HEK293 (cell line): ENCODE measurements around the gene PDE4D.

Source experiments
- CTCF ChIA-PET: fragments of 350-600 bp; formaldehyde crosslinking; extraction: SDS; loops from one replicate; lab custom pipeline; 2021; ENCODE audit warnings: antibody characterized with exemption; lab: Yijun Ruan, JAX
- POLR2A ChIA-PET: fragments of 300-600 bp; formaldehyde crosslinking; extraction: SDS; loops from one replicate; lab custom pipeline; 2020; ENCODE audit warnings: antibody characterized with exemption, inconsistent platforms; lab: Yijun Ruan, JAX
- H3K27ac ChIP-seq: fragments of 200-500 bp; sonication (Bioruptor generic); 2 replicates; pipeline ENCODE4 v1.5.1; 2014; ENCODE audit warnings: low read depth, low read length, control low read depth, inconsistent platforms; ENCODE audit errors: extremely low read depth
- H3K36me3 ChIP-seq, 2 experiments: fragments of 200-500 bp in 1 of 2; sonication (Bioruptor generic) in 1 of 2; 1 replicate in 1 of 2; 2 replicates in 1 of 2; pipeline ENCODE4 v1.5.1; 2014 to 2017; ENCODE audit warnings: inconsistent platforms in 2 of 2, low read length in 2 of 2; ENCODE audit not compliant: control insufficient read depth in 2 of 2, insufficient read depth in 1 of 2
- H3K4me1 ChIP-seq: fragments of 200-500 bp; sonication (Bioruptor generic); 2 replicates; pipeline ENCODE4 v1.5.1; 2014; ENCODE audit warnings: mild to moderate bottlenecking, low read length, inconsistent platforms; ENCODE audit not compliant: control insufficient read depth, insufficient read depth
- H3K4me3 ChIP-seq: 2 replicates; pipeline ENCODE4 v1.5.1; 2011; ENCODE audit warnings: low read depth, mild to moderate bottlenecking, control low read depth, low read length, moderate library complexity
- H3K9me3 ChIP-seq: fragments of 200-500 bp; sonication (Bioruptor generic); 2 replicates; pipeline ENCODE4 v1.5.1; 2014; ENCODE audit warnings: low read depth, low read length, inconsistent platforms; ENCODE audit not compliant: control insufficient read depth, insufficient read depth
- CTCF ChIP-seq: fragments of 450-650 bp; formaldehyde crosslinking; IDR thresholded peaks from 2 replicates; pipeline ENCODE4 v1.5.1; 2016; ENCODE audit warnings: missing biosample characterization, missing genetic modification characterization
- FEZF1 ChIP-seq: fragments of 450-650 bp; formaldehyde crosslinking; IDR thresholded peaks from 2 replicates; pipeline ENCODE4 v1.5.1; 2016; ENCODE audit warnings: missing biosample characterization, missing genetic modification characterization
- GLIS2 ChIP-seq: fragments of 450-650 bp; formaldehyde crosslinking; IDR thresholded peaks from 2 replicates; pipeline ENCODE4 v1.5.1; 2016; ENCODE audit warnings: missing biosample characterization, missing genetic modification characterization
- KLF9 ChIP-seq: fragments of 450-650 bp; formaldehyde crosslinking; IDR thresholded peaks from 2 replicates; pipeline ENCODE4 v1.5.1; 2016; ENCODE audit warnings: missing biosample characterization, missing genetic modification characterization, low read depth
- OSR2 ChIP-seq: fragments of 450-650 bp; formaldehyde crosslinking; IDR thresholded peaks from 2 replicates; pipeline ENCODE4 v1.5.1; 2016; ENCODE audit warnings: missing biosample characterization, missing genetic modification characterization
- PRDM6 ChIP-seq: fragments of 450-650 bp; formaldehyde crosslinking; IDR thresholded peaks from 2 replicates; pipeline ENCODE4 v1.5.1; 2017; ENCODE audit warnings: missing biosample characterization, missing genetic modification characterization
- ZFHX2 ChIP-seq: fragments of 450-650 bp; formaldehyde crosslinking; conservative IDR thresholded peaks from 2 replicates; pipeline ENCODE4 v1.5.1; 2016; ENCODE audit warnings: missing biosample characterization, missing genetic modification characterization
- ZNF223 ChIP-seq: fragments of 450-650 bp; formaldehyde crosslinking; IDR thresholded peaks from 2 replicates; pipeline ENCODE4 v1.5.1; 2016; ENCODE audit warnings: missing biosample characterization, missing genetic modification characterization
- ZNF335 ChIP-seq: fragments of 450-650 bp; formaldehyde crosslinking; conservative IDR thresholded peaks from 2 replicates; pipeline ENCODE4 v1.5.1; 2016; ENCODE audit warnings: missing biosample characterization, missing genetic modification characterization
- ZNF510 ChIP-seq: fragments of 450-650 bp; formaldehyde crosslinking; IDR thresholded peaks from 2 replicates; pipeline ENCODE4 v1.5.1; 2018; ENCODE audit warnings: mild to moderate bottlenecking, missing genetic modification characterization, missing biosample characterization; ENCODE audit not compliant: insufficient replicate concordance
- ZNF654 ChIP-seq: fragments of 450-650 bp; formaldehyde crosslinking; IDR thresholded peaks from 2 replicates; pipeline ENCODE4 v1.5.1; 2016; ENCODE audit warnings: low read depth, missing biosample characterization, missing genetic modification characterization
- ZSCAN30 ChIP-seq: fragments of 450-650 bp; IDR thresholded peaks from 2 replicates; pipeline ENCODE4 v1.5.1; 2018; ENCODE audit warnings: missing biosample characterization, mild to moderate bottlenecking, missing genetic modification characterization, moderate library complexity
- TF ChIP-seq, protein P1 (sequence below): fragments of 450-650 bp; formaldehyde crosslinking; IDR thresholded peaks from 2 replicates; pipeline ENCODE4 v1.5.1; 2016; ENCODE audit warnings: missing biosample characterization, missing genetic modification characterization
- TF ChIP-seq, protein P2 (sequence below): fragments of 450-650 bp; formaldehyde crosslinking; IDR thresholded peaks from 2 replicates; pipeline ENCODE4 v1.5.1; 2016; ENCODE audit warnings: missing biosample characterization, missing genetic modification characterization
- TF ChIP-seq, protein P3 (sequence below): fragments of 450-650 bp; formaldehyde crosslinking; IDR thresholded peaks from 2 replicates; pipeline ENCODE4 v1.5.1; 2016; ENCODE audit warnings: missing biosample characterization, missing genetic modification characterization
- TF ChIP-seq, protein P4 (sequence below): fragments of 450-650 bp; formaldehyde crosslinking; IDR thresholded peaks from 2 replicates; pipeline ENCODE4 v1.5.1; 2016; ENCODE audit warnings: missing biosample characterization, missing genetic modification characterization, low read depth

Gene PDE4D

DNA sequence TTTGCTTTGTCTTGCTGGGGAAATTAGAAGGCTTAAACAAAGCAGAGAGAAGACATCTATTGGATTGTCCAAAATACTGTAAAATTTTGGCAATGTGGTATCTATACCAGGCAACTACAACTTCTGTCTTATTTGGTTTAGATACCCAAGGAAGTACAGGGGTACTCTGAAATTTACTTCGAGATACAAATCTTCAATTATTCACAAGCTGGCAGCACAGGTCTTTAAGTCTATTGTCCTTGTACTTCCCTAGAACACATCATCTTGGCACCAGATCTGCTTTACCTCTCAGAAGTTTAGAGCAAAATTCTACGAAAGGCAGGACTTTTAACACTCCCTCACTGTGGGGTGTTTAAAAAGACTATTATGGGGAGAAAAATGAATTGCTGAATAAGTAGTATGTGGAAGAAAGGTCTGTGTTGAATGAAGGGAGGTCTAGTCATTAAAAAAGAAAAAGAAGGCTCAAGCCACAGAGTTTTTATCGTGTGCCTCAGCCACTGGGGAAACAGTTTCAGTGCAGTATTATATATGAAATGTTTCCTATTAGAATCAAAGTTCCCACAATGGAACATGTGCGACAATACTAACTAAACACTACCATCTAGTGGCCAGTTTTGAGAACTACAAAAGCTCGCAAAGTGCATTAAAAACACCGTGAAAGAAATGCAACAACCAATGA is 93.7 kb downstream of the PDE4D start (continued):
- TF ChIP-seq, protein P1, sequence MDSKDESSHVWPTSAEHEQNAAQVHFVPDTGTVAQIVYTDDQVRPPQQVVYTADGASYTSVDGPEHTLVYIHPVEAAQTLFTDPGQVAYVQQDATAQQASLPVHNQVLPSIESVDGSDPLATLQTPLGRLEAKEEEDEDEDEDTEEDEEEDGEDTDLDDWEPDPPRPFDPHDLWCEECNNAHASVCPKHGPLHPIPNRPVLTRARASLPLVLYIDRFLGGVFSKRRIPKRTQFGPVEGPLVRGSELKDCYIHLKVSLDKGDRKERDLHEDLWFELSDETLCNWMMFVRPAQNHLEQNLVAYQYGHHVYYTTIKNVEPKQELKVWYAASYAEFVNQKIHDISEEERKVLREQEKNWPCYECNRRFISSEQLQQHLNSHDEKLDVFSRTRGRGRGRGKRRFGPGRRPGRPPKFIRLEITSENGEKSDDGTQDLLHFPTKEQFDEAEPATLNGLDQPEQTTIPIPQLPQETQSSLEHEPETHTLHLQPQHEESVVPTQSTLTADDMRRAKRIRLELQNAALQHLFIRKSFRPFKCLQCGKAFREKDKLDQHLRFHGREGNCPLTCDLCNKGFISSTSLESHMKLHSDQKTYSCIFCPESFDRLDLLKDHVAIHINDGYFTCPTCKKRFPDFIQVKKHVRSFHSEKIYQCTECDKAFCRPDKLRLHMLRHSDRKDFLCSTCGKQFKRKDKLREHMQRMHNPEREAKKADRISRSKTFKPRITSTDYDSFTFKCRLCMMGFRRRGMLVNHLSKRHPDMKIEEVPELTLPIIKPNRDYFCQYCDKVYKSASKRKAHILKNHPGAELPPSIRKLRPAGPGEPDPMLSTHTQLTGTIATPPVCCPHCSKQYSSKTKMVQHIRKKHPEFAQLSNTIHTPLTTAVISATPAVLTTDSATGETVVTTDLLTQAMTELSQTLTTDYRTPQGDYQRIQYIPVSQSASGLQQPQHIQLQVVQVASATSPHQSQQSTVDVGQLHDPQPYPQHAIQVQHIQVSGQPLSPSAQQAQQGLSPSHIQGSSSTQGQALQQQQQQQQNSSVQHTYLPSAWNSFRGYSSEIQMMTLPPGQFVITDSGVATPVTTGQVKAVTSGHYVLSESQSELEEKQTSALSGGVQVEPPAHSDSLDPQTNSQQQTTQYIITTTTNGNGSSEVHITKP (tag by site-specific recombination), result 0 out of 2 replicates have a peak, but pooled peaks have one; percentile 13
- TF ChIP-seq, protein P2, sequence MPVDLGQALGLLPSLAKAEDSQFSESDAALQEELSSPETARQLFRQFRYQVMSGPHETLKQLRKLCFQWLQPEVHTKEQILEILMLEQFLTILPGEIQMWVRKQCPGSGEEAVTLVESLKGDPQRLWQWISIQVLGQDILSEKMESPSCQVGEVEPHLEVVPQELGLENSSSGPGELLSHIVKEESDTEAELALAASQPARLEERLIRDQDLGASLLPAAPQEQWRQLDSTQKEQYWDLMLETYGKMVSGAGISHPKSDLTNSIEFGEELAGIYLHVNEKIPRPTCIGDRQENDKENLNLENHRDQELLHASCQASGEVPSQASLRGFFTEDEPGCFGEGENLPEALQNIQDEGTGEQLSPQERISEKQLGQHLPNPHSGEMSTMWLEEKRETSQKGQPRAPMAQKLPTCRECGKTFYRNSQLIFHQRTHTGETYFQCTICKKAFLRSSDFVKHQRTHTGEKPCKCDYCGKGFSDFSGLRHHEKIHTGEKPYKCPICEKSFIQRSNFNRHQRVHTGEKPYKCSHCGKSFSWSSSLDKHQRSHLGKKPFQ (tag by site-specific recombination), result no peak
- TF ChIP-seq CTCF (tag by site-specific recombination), result peak; percentile 68

DNA sequence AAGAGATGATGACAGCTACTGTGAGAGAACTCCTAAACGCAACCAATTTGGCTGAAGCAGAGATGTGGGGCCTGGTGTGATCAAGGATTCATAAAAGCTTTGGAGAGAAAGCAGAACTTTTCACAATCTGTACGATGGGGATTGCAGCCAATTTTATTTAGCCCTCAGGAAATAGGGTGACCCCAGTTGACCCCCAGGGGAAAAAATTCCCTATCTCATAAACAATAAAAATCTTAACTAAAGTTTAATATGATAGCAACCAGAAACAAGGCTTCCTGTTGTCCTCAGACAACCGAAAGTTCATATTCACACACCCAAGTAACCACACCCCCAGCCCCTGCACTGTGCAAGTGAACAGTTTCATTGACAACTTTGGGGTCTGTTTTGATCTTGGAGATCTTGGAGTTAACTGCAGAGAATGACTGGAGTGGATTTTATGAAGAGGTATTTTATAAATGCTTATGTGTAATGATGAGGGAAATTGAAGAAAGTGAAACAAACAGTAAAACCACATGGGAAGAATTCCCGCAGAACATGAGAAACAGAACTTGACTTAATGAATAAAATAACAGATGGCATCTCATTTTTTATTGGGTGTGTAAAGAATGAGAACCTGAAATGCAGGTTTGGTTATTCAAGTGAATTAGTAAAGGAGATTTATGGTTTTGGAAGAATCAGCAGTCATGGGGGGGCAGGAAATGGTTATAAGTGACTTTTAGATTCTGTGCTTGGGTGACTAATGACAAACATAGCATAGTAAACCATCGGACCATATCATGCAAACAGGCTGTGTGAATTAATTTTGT is 94.5 kb downstream of the PDE4D start:
- H3K4me1 ChIP-seq, result peaks cover 15% of the 10 kb centered on the region
- POLR2A ChIA-PET, result no interaction called here
- CTCF ChIA-PET, result interaction anchor here (0.6 to 3.6 kb wide), 11 partner anchors 9 to 610 kb away, joined by 3 to 25 read pairs (median 5); no protein-coding TSS in a partner anchor
- TF ChIP-seq OSR2 (tag by site-specific recombination) (0 out of 2 replicates have a peak, but pooled peaks have one; percentile 20), ZNF223 (0 out of 2 replicates have a peak, but pooled peaks have one; percentile 41), ZNF510 (tag by site-specific recombination) (no peak), PRDM6 (tag by site-specific recombination) (peak; percentile 78), ZNF654 (tag by site-specific recombination) (peak; percentile 16; the same call in 1 of the 2 replicates), KLF9 (tag by site-specific recombination) (peak; percentile 38), ZNF335 (tag by site-specific recombination) (no peak), GLIS2 (no peak), ZFHX2 (tag by site-specific recombination) (no peak), ZSCAN30 (no peak), FEZF1 (tag by site-specific recombination) (peak; percentile 69)
- TF ChIP-seq, protein P3, sequence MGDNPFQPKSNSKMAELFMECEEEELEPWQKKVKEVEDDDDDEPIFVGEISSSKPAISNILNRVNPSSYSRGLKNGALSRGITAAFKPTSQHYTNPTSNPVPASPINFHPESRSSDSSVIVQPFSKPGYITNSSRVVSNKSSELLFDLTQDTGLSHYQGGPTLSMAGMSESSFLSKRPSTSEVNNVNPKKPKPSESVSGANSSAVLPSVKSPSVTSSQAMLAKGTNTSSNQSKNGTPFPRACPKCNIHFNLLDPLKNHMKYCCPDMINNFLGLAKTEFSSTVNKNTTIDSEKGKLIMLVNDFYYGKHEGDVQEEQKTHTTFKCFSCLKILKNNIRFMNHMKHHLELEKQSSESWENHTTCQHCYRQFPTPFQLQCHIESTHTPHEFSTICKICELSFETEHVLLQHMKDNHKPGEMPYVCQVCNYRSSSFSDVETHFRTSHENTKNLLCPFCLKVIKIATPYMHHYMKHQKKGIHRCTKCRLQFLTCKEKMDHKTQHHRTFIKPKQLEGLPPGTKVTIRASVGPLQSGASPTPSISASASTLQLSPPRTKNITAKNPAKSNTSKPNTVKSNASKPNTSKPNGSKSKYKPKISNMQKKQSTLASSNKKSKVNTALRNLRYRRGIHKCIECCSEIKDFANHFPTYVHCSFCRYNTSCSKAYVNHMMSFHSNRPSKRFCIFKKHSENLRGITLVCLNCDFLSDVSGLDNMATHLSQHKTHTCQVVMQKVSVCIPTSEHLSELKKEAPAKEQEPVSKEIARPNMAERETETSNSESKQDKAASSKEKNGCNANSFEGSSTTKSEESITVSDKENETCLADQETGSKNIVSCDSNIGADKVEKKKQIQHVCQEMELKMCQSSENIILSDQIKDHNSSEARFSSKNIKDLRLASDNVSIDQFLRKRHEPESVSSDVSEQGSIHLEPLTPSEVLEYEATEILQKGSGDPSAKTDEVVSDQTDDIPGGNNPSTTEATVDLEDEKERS (tag by site-specific recombination), result no peak
- TF ChIP-seq, protein P4, sequence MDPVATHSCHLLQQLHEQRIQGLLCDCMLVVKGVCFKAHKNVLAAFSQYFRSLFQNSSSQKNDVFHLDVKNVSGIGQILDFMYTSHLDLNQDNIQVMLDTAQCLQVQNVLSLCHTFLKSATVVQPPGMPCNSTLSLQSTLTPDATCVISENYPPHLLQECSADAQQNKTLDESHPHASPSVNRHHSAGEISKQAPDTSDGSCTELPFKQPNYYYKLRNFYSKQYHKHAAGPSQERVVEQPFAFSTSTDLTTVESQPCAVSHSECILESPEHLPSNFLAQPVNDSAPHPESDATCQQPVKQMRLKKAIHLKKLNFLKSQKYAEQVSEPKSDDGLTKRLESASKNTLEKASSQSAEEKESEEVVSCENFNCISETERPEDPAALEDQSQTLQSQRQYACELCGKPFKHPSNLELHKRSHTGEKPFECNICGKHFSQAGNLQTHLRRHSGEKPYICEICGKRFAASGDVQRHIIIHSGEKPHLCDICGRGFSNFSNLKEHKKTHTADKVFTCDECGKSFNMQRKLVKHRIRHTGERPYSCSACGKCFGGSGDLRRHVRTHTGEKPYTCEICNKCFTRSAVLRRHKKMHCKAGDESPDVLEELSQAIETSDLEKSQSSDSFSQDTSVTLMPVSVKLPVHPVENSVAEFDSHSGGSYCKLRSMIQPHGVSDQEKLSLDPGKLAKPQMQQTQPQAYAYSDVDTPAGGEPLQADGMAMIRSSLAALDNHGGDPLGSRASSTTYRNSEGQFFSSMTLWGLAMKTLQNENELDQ (tag by site-specific recombination), result no peak

More for the DNA sequence above, 94.5 kb downstream of the PDE4D start:
- H3K9me3 ChIP-seq, result no peaks in the 10 kb centered on the region
- no peaks in the 10 kb centered on the region for H3K36me3 ChIP-seq
- no peak overlapping the region for H3K27ac ChIP-seq
- H3K4me3 ChIP-seq, result no peak overlapping the region
